Activated effector memory CD4-positive, alpha-beta T cell treated with anti-CD3 and anti-CD28 coated beads, Interleukin-2, amount 50 U/mL, for 16 hours (primary cell): ENCODE data around the gene GPR137.

ENCODE experiments used
- DNase-seq: peaks from one replicate; pipeline ENCODE4 v3.0.0-alpha.2; 2020

Gene GPR137

GRCh38 chr11:64249563-64250414 lies 35.9 kb upstream of the GPR137 start:
- DNase-seq, result no peak

- DNase-seq, result no peak
Measured at GRCh38 chr11:64250415-64251015, 35.1 kb upstream of the GPR137 start.

- peak; percentile 91 for DNase-seq
Measured at GRCh38 chr11:64251016-64251752, 34.5 kb upstream of the GPR137 start, which contains the start of gene PLCB3. PLCB3 (plus strand) TSS chr11:64251530; CDS start chr11:64251650, 120 bp downstream.

- no peak for DNase-seq
Measured at GRCh38 chr11:64251753-64252002, 34.0 kb upstream of the GPR137 start.

GRCh38 chr11:64252003-64252872 lies 33.4 kb upstream of the GPR137 start:
- no peak for DNase-seq

GRCh38 chr11:64253043-64253442 lies 32.6 kb upstream of the GPR137 start:
- no peak for DNase-seq

GRCh38 chr11:64253481-64253880 lies 32.2 kb upstream of the GPR137 start:
- no peak for DNase-seq

GRCh38 chr11:64254326-64254725 lies 31.3 kb upstream of the GPR137 start:
- no peak for DNase-seq

GRCh38 chr11:64255135-64256128 lies 30.2 kb upstream of the GPR137 start:
- DNase-seq, result no peak

- no peak for DNase-seq
Measured at GRCh38 chr11:64256300-64256699, 29.3 kb upstream of the GPR137 start.

- DNase-seq, result no peak
Measured at GRCh38 chr11:64258356-64258755, 27.3 kb upstream of the GPR137 start.

- DNase-seq, result no peak
Measured at GRCh38 chr11:64258946-64259532, 26.6 kb upstream of the GPR137 start.

- no peak for DNase-seq
Measured at GRCh38 chr11:64259533-64260067, 26.0 kb upstream of the GPR137 start.

GRCh38 chr11:64260147-64260708 lies 25.4 kb upstream of the GPR137 start:
- no peak for DNase-seq

- no peak for DNase-seq
Measured at GRCh38 chr11:64261556-64262080, 24.0 kb upstream of the GPR137 start.

GRCh38 chr11:64262271-64263002 lies 23.2 kb upstream of the GPR137 start:
- DNase-seq, result no peak

- no peak for DNase-seq
Measured at GRCh38 chr11:64263021-64263946, 22.4 kb upstream of the GPR137 start.

- no peak for DNase-seq
Measured at GRCh38 chr11:64263947-64264317, 21.7 kb upstream of the GPR137 start.
